Neural cell (in vitro differentiated cells): Measurements from ENCODE around the gene RNF113B.

Experiments
- CTCF ChIP-seq: fragments of 450-650 bp; IDR thresholded peaks from 2 replicates; pipeline ENCODE4 v1.5.1; 2014; ENCODE audit warnings: antibody characterized with exemption, mild to moderate bottlenecking, moderate library complexity; ENCODE audit not compliant: poor library complexity, severe bottlenecking
- EP300 ChIP-seq: fragments of 450-650 bp; conservative IDR thresholded peaks from 2 replicates; pipeline ENCODE4 v1.6.1; 2014; ENCODE audit warnings: antibody characterized with exemption, mild to moderate bottlenecking, moderate library complexity; ENCODE audit not compliant: poor library complexity, severe bottlenecking
- EZH2 ChIP-seq: fragments of 200-600, 300-800 bp; shearing (Covaris generic), sonication (generic); IDR thresholded peaks from 2 replicates; pipeline ENCODE4 v1.6.1; 2014; ENCODE audit warnings: antibody characterized with exemption, low read length, borderline replicate concordance, mild to moderate bottlenecking; ENCODE audit not compliant: insufficient read depth, poor library complexity, severe bottlenecking
- MXI1 ChIP-seq: fragments of 450-650 bp; conservative IDR thresholded peaks from 2 replicates; pipeline ENCODE4 v1.6.1; 2014; ENCODE audit warnings: antibody characterized with exemption, mild to moderate bottlenecking; ENCODE audit not compliant: poor library complexity, severe bottlenecking
- POLR2AphosphoS5 ChIP-seq: IDR thresholded peaks from 2 replicates; pipeline ENCODE4 v1.6.1; 2012
- RAD21 ChIP-seq: fragments of 450-650 bp; conservative IDR thresholded peaks from 2 replicates; pipeline ENCODE4 v1.6.1; 2014; ENCODE audit warnings: antibody characterized with exemption, mild to moderate bottlenecking, moderate library complexity
- REST ChIP-seq: IDR thresholded peaks from 2 replicates; pipeline ENCODE4 v1.6.1; 2012; ENCODE audit warnings: borderline replicate concordance
- TAF1 ChIP-seq: IDR thresholded peaks from 2 replicates; pipeline ENCODE4 v1.6.1; 2012; ENCODE audit warnings: low read depth

DNA sequence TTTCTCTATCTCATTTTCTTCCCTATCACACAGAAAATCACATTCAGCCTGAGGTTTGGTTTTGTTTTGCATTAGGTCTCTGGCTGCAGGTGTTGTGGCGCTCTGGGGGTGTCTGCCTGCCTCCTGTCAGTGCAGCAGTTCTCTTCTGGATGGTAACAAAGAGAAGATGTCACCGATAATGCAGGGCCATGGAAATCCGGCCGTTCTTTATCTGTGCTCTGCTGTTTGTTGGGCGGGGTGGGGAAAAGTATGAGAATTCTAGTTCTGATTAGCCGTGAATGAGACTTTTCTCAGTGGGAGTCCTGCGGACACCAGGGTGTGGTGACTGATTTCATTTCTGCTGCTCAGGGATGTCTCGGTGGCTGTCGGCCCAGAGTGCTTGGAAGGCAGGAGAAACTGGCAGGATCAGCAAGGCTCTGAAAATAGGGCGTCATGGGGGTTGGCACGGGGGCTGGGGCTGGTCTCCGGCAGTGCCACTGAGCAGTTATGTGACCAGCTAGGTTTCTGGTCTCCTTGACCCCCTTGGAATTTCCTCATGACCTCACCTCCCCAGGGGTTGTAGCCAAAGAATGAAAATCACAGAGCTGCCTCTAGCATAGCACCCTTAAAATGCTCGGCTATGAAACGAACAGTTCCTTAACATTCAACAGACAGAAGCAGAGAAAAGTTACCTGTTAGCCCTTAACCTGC is 5.0 kb downstream of the RNF113B start:
- TF ChIP-seq CTCF (no peak), EZH2 (no peak), EP300 (no peak), REST (no peak), TAF1 (no peak), POLR2AphosphoS5 (no peak), MXI1 (no peak), RAD21 (no peak)
